Measurements from ENCODE around the gene OR6N2. TPM values are rescaled to one million over a fixed set of nuclear protein-coding genes. Genes with fewer than 3 reads are reported as not detected.

The OR6N2 gene
- total RNA-seq, 2 experiments from 2014 or later, result not detected

DNA sequence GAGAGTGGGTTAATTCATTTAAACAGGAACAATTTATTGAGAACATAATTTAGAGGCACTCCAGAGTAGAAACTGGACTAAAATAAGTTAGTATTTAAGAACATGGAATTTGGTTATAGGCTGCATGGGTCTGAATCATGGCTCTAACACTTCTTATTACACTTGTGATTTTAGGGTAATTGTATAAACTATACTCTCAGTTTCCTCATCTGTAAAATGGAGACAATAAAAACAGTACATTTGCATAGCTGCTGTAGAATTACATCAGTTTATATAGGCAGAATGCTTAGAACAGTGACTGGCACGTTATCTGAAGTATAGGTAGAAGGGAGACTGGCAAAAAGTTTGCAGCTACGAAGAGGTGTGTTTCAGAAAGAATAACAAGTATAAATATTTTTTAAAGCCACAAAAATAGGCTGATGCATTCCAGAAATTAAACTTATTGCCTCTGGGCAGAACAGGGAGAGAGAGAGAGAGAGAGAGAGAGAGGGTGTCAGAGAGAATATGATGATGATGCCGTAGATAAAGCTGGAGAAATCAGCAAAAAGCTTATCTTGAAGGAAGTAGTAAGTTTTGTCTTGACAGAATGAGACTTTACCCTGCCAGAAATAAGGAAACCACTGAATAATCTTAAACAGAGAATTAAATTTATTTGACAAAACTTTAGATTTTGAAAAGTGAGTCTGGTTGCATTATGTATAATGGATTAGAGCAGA is 52.3 kb downstream of the OR6N2 start:
- no peak for ATAC-seq (ENCODE audit: poor library complexity)
- CTCF ChIA-PET, result no interaction called here
- peaks cover 16% of the 10 kb centered on the region for H3K27me3 Mint-ChIP-seq
- no peak for DNase-seq
- H3K9me3 Mint-ChIP-seq, result no peaks in the 10 kb centered on the region
- H3K4me1 ChIP-seq (ENCODE audit: insufficient read depth, low read length), result no peaks in the 10 kb centered on the region
- H3K36me3 Mint-ChIP-seq (ENCODE audit: low read depth), result no peaks in the 10 kb centered on the region
- no peaks in the 10 kb centered on the region for H3K4me1 Mint-ChIP-seq (ENCODE audit: low read depth)
- TF ChIP-seq, protein P1, sequence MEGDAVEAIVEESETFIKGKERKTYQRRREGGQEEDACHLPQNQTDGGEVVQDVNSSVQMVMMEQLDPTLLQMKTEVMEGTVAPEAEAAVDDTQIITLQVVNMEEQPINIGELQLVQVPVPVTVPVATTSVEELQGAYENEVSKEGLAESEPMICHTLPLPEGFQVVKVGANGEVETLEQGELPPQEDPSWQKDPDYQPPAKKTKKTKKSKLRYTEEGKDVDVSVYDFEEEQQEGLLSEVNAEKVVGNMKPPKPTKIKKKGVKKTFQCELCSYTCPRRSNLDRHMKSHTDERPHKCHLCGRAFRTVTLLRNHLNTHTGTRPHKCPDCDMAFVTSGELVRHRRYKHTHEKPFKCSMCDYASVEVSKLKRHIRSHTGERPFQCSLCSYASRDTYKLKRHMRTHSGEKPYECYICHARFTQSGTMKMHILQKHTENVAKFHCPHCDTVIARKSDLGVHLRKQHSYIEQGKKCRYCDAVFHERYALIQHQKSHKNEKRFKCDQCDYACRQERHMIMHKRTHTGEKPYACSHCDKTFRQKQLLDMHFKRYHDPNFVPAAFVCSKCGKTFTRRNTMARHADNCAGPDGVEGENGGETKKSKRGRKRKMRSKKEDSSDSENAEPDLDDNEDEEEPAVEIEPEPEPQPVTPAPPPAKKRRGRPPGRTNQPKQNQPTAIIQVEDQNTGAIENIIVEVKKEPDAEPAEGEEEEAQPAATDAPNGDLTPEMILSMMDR (IDR thresholded peaks at IDR 0.05), result no peak
- H3K27ac ChIP-seq (ENCODE audit: low read depth in 1 of 2, low read length in 2 of 2), result no peak overlapping the region
- no peak overlapping the region for H3K4me3 ChIP-seq (ENCODE audit: low read length)
- no peak overlapping the region for H3K27ac Mint-ChIP-seq
- intact Hi-C loops (cut with DNase I, micrococcal nuclease), result no loop called here
- POLR2A ChIA-PET, result no interaction called here
- H3K4me3 Mint-ChIP-seq, result no peak overlapping the region
- H3K9me3 ChIP-seq (ENCODE audit: control insufficient read depth in 1 of 2, insufficient read depth in 1 of 2, low read length in 2 of 2), result no peaks in the 10 kb centered on the region
- no peaks in the 10 kb centered on the region for H3K36me3 ChIP-seq (ENCODE audit: insufficient read depth, low read length)
- peaks cover 0 to 4% of the 10 kb centered on the region in 2 experiments for H3K27me3 ChIP-seq (ENCODE audit: control insufficient read depth in 1 of 2, insufficient read depth in 2 of 2, low read length in 2 of 2)

DNA sequence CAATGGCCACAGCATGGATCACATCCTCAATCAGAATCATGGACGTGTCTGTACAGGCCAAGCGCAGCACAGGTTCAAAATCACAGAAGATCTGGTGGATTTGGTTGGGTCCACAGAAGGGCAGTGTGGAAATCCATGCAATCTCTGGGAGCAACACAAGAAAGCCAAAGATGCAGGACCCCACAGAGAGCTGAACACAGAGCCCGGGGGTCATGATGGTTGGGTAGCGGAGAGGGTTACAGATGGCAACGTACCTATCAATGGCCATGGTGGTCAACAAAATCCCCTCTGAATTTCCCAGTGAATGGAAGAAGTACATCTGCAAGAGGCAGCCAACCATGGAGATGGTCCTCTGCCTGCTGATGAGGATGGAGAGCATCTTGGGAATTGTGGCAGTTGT is 56.6 kb downstream of the OR6N2 start:
- TF ChIP-seq, protein P1 (IDR thresholded peaks at IDR 0.05), result no peak
- Histone ChIP-seq H3K4me3 (ENCODE audit: low read length) (no peak overlapping the region), H3K27me3 (ENCODE audit: control insufficient read depth in 1 of 2, insufficient read depth in 2 of 2, low read length in 2 of 2) (peaks cover 0 to 4% of the 10 kb centered on the region in 2 experiments), H3K36me3 (ENCODE audit: insufficient read depth, low read length) (no peaks in the 10 kb centered on the region), H3K4me1 (ENCODE audit: insufficient read depth, low read length) (no peaks in the 10 kb centered on the region), H3K27ac (ENCODE audit: low read depth in 1 of 2, low read length in 2 of 2) (no peak overlapping the region), H3K9me3 (ENCODE audit: control insufficient read depth in 1 of 2, insufficient read depth in 1 of 2, low read length in 2 of 2) (no peaks in the 10 kb centered on the region)
- no peaks in the 10 kb centered on the region for H3K9me3 Mint-ChIP-seq
- H3K4me1 Mint-ChIP-seq (ENCODE audit: low read depth), result no peaks in the 10 kb centered on the region
- no peak for ATAC-seq (ENCODE audit: poor library complexity)
- intact Hi-C loops (cut with DNase I, micrococcal nuclease), result no loop called here
- CTCF ChIA-PET, result no interaction called here
- DNase-seq, result no peak
- POLR2A ChIA-PET, result no interaction called here
- no peak overlapping the region for H3K4me3 Mint-ChIP-seq
- no peak overlapping the region for H3K27ac Mint-ChIP-seq
- peaks cover 33% of the 10 kb centered on the region for H3K27me3 Mint-ChIP-seq
- no peaks in the 10 kb centered on the region for H3K36me3 Mint-ChIP-seq (ENCODE audit: low read depth)

Other genes starting within 250 kb of the OR6N2 start
- not detected for gene OR6Y1, start 226.8 kb downstream of the OR6N2 start, total RNA-seq
- gene OR6P1, start 210.6 kb downstream of the OR6N2 start, total RNA-seq, result not detected
- not detected for gene OR10X1, start 201.3 kb downstream of the OR6N2 start, total RNA-seq
- not detected for gene OR10Z1, start 175.9 kb downstream of the OR6N2 start, total RNA-seq
- gene SPTA1, start 94.5 kb downstream of the OR6N2 start, total RNA-seq, result not detected
- not detected for gene OR6K2, start 80.6 kb downstream of the OR6N2 start, total RNA-seq
- not detected for gene OR6K3, start 60.5 kb downstream of the OR6N2 start, total RNA-seq
- gene OR6K6, start 26.5 kb downstream of the OR6N2 start, total RNA-seq, result not detected
- not detected for gene OR6N1, start 9.0 kb downstream of the OR6N2 start, total RNA-seq
- 1 to 10 TPM in 1 of 2 experiments, under 1 TPM in 1; 0.88 to 1.1 TPM for gene MNDA, start 50.1 kb upstream of the OR6N2 start, total RNA-seq
- gene PYHIN1, start 150.3 kb upstream of the OR6N2 start, total RNA-seq, result 10 to 100 TPM; 15.2 to 16.2 TPM
- 10 to 100 TPM; 36.9 to 37.6 TPM for gene IFI16, start 228.7 kb upstream of the OR6N2 start, total RNA-seq